Adrenal gland (tissue), 5 donors: ENCODE data around the gene MGAT1.
"Not testable (repeated sequence)": the region's sequence is repeated elsewhere in the genome, so short reads cannot be mapped to it uniquely, and the experiment has no call there.

Experiments
- POLR2A ChIP-seq, 2 donors: fragments of 450-650 bp; IDR thresholded peaks; one replicate each; pipeline ENCODE4 v1.6.1; 2017; ENCODE audit warnings: antibody characterized with exemption in 2 of 2, mild to moderate bottlenecking in 2 of 2, moderate library complexity in 1 of 2
- TF ChIP-seq, protein P1 (sequence below), 6 experiments: fragments of 450-650 bp in 4 of 6; fragments of 200-600 bp in 2 of 6; sonication (generic) in 1 of 6; IDR thresholded peaks; 1 replicate in 5 of 6; 2 replicates in 1 of 6; pipeline versions ENCODE4 v1.5.1 to v1.8.0; 2016 to 2021; ENCODE audit warnings: antibody characterized with exemption in 6 of 6, mild to moderate bottlenecking in 2 of 6, moderate library complexity in 1 of 6
- donor health status: DM: no; HTN: no; CAD: no.

DNA sequence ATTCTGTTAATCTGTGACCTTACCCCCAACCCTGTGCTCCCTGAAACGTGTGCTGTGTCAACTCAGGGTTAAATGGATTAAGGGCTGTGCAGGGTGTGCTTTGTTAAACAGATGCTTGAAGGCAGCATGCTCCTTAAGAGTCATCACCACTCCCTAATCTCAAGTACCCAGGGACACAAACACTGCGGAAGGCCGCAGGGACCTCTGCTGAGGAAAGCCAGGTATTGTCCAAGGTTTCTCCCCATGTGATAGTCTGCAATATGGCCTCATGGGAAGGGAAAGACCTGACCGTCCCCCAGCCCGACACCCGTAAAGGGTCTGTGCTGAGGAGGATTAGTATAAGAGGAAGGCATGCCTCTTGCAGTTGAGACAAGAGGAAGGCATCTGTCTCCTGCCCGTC is 24.8 kb upstream of the MGAT1 start:
- TF ChIP-seq, protein P1, sequence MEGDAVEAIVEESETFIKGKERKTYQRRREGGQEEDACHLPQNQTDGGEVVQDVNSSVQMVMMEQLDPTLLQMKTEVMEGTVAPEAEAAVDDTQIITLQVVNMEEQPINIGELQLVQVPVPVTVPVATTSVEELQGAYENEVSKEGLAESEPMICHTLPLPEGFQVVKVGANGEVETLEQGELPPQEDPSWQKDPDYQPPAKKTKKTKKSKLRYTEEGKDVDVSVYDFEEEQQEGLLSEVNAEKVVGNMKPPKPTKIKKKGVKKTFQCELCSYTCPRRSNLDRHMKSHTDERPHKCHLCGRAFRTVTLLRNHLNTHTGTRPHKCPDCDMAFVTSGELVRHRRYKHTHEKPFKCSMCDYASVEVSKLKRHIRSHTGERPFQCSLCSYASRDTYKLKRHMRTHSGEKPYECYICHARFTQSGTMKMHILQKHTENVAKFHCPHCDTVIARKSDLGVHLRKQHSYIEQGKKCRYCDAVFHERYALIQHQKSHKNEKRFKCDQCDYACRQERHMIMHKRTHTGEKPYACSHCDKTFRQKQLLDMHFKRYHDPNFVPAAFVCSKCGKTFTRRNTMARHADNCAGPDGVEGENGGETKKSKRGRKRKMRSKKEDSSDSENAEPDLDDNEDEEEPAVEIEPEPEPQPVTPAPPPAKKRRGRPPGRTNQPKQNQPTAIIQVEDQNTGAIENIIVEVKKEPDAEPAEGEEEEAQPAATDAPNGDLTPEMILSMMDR (IDR thresholded peaks at IDR 0.05), result not testable (repeated sequence)
- TF ChIP-seq POLR2A (IDR thresholded peaks at IDR 0.05), result not testable (repeated sequence)
